HCT116 (cell line): ENCODE results near the gene TFCP2L1. TPM values are rescaled to one million over a fixed set of nuclear protein-coding genes. Genes with fewer than 3 reads are reported as not detected.

Experiments
- ATAC-seq: fragments of 200-7000 bp; cut with Tn5 transposase; 2 replicates; pipeline ENCODE4 v1.9.1; 2020; ENCODE audit warnings: mild to moderate bottlenecking, moderate library complexity
- BruUV-seq: library from RNA; stranded (reverse); fragments of 400-500 nt; replicated peaks from 2 replicates; lab custom pipeline; 2021; lab: Mats Ljungman, UMichigan
- CTCF ChIA-PET: fragments of 300-600 bp; sonication (Branson Sonifier 250); formaldehyde crosslinking; loops from one replicate; lab custom pipeline; 2021; ENCODE audit warnings: antibody characterized with exemption; lab: Charles Lee
- POLR2A ChIA-PET: fragments of 300-600, 350-600 bp; sonication (Branson Sonifier 250); formaldehyde crosslinking; loops from one replicate; lab custom pipeline; 2021; ENCODE audit warnings: antibody characterized with exemption; lab: Charles Lee
- RAD21 ChIA-PET, 2 experiments: fragments of 300-600 bp; sonication (Branson Sonifier 250); formaldehyde crosslinking; loops; one replicate each; lab custom pipeline; 2023; ENCODE audit warnings: low total read pairs in 2 of 2; ENCODE audit not compliant: uncharacterized antibody in 2 of 2, unreplicated experiment in 2 of 2, low non-redundant PET in 1 of 2; lab: Charles Lee
- DNase-seq: peaks from one replicate; pipeline ENCODE4 v3.0.0-alpha.2; 2010; ENCODE audit warnings: low read depth, low spot score
- H2AFZ ChIP-seq: fragments of 200-600 bp; shearing (Covaris generic), sonication (generic); 2 replicates; pipeline ENCODE4 v1.6.1; 2017; ENCODE audit warnings: low read depth, mixed run types, mixed read lengths, antibody characterized with exemption, low read length; ENCODE audit not compliant: poor library complexity, severe bottlenecking
- H3K27ac ChIP-seq: 2 replicates; pipeline ENCODE4 v1.5.1; 2012; ENCODE audit warnings: low read depth, low read length
- H3K27me3 ChIP-seq: fragments of 200-600 bp; sonication (generic); 2 replicates; pipeline ENCODE4 v1.6.1; 2016; ENCODE audit warnings: mixed run types, low read length, mixed read lengths; ENCODE audit not compliant: insufficient read depth
- H3K36me3 ChIP-seq, 2 experiments: fragments of 200-500 bp in 1 of 2; fragments of 200-600 bp in 1 of 2; sonication (Bioruptor generic) in 1 of 2; sonication (generic) in 1 of 2; 2 replicates each; pipeline versions ENCODE4 v1.5.1 to v1.6.1; 2014 to 2016; ENCODE audit warnings: low read length in 2 of 2, inconsistent platforms in 1 of 2, mixed read lengths in 1 of 2, mixed run types in 1 of 2; ENCODE audit not compliant: insufficient read depth in 2 of 2, control insufficient read depth in 1 of 2
- H3K4me1 ChIP-seq, 2 experiments: fragments of 200-600 bp in 1 of 2; sonication (generic) in 1 of 2; 2 replicates each; pipeline versions ENCODE4 v1.5.1 to v1.6.1; 2012 to 2017; ENCODE audit warnings: low read length in 2 of 2, inconsistent platforms in 1 of 2, mild to moderate bottlenecking in 1 of 2, mixed read lengths in 1 of 2, mixed run types in 1 of 2, moderate library complexity in 1 of 2; ENCODE audit not compliant: insufficient read depth in 2 of 2, control insufficient read depth in 1 of 2
- H3K4me2 ChIP-seq: fragments of 200-600 bp; sonication (generic); 2 replicates; pipeline ENCODE4 v1.6.1; 2017; ENCODE audit warnings: mixed run types, low read length, mixed read lengths
- H3K4me3 ChIP-seq, 2 experiments: fragments of 200-600 bp in 1 of 2; sonication (generic) in 1 of 2; replicated peaks in 1 of 2; 2 replicates each; pipeline ENCODE4 v1.5.1; 2011 to 2016; ENCODE audit warnings: low read length in 2 of 2, control low read depth in 1 of 2, low read depth in 1 of 2, mild to moderate bottlenecking in 1 of 2, mixed read lengths in 1 of 2, mixed run types in 1 of 2
- H3K79me2 ChIP-seq: fragments of 200-600 bp; sonication (generic); 2 replicates; pipeline ENCODE4 v1.6.1; 2017; ENCODE audit warnings: mild to moderate bottlenecking, mixed run types, low read length, moderate library complexity, mixed read lengths; ENCODE audit not compliant: insufficient read depth
- H3K9ac ChIP-seq: fragments of 200-600 bp; sonication (generic); 2 replicates; pipeline ENCODE4 v1.6.1; 2016; ENCODE audit warnings: low read length, mixed read lengths
- H3K9me2 ChIP-seq: fragments of 200-600 bp; sonication (generic), shearing (Covaris generic); 2 replicates; pipeline ENCODE4 v1.6.1; 2017; ENCODE audit warnings: mixed run types, mild to moderate bottlenecking, moderate library complexity; ENCODE audit not compliant: insufficient read depth
- H3K9me3 ChIP-seq, 2 experiments: fragments of 200-500 bp in 1 of 2; fragments of 200-600 bp in 1 of 2; sonication (Bioruptor generic) in 1 of 2; sonication (generic) in 1 of 2; 2 replicates each; pipeline ENCODE4 v1.6.1; 2014 to 2017; ENCODE audit warnings: low read length in 2 of 2, mixed read lengths in 2 of 2, inconsistent platforms in 1 of 2, low read depth in 1 of 2, mild to moderate bottlenecking in 1 of 2, mixed run types in 1 of 2, moderate library complexity in 1 of 2; ENCODE audit not compliant: control insufficient read depth in 1 of 2, insufficient read depth in 1 of 2
- H4K20me1 ChIP-seq: fragments of 200-600 bp; sonication (generic), shearing (Covaris generic); 2 replicates; pipeline ENCODE4 v1.6.1; 2017; ENCODE audit warnings: mixed run types, mild to moderate bottlenecking, moderate library complexity; ENCODE audit not compliant: insufficient read depth
- CBX3 ChIP-seq: IDR thresholded peaks from 2 replicates; pipeline ENCODE4 v1.6.1; 2012; ENCODE audit warnings: low read depth
- CEBPB ChIP-seq: IDR thresholded peaks from 2 replicates; pipeline ENCODE4 v1.6.1; 2012; ENCODE audit warnings: low read depth
- EZH2 ChIP-seq: fragments of 200-600 bp; sonication (generic); IDR thresholded peaks from 2 replicates; pipeline ENCODE4 v1.6.1; 2017; ENCODE audit warnings: antibody characterized with exemption, mixed run types
- JUND ChIP-seq: IDR thresholded peaks from 2 replicates; pipeline ENCODE4 v1.6.1; 2012
- POLR2AphosphoS5 ChIP-seq: IDR thresholded peaks from 2 replicates; pipeline ENCODE4 v1.6.1; 2011; ENCODE audit warnings: mild to moderate bottlenecking, low read depth, low read length, moderate library complexity
- RAD21 ChIP-seq: IDR thresholded peaks from 2 replicates; pipeline ENCODE4 v1.6.1; 2012; ENCODE audit warnings: low read depth, mild to moderate bottlenecking
- TCF7L2 ChIP-seq: IDR thresholded peaks from 2 replicates; pipeline ENCODE4 v1.7.0; 2011; ENCODE audit warnings: borderline replicate concordance, inconsistent platforms; ENCODE audit not compliant: insufficient read depth, insufficient read length; ENCODE audit errors: extremely low read depth
- YY1 ChIP-seq: IDR thresholded peaks from 2 replicates; pipeline ENCODE4 v1.6.1; 2011; ENCODE audit warnings: low read length, low read depth, moderate library complexity, mild to moderate bottlenecking; ENCODE audit not compliant: insufficient replicate concordance; ENCODE audit errors: extremely low read depth
- ZNF274 ChIP-seq: fragments of 200-500 bp; sonication (Bioruptor generic); IDR thresholded peaks from 2 replicates; pipeline ENCODE4 v1.6.1; 2014; ENCODE audit warnings: mild to moderate bottlenecking, low read depth, low read length, inconsistent platforms
- intact Hi-C: fragments of 100-400 bp; cut with micrococcal nuclease; formaldehyde crosslinking; loops from 2 replicates; pipeline ENCODE4 v1.10.0; 2022
- total RNA-seq: library from RNA; stranded (reverse); gene quantifications from one replicate; pipeline ENCODE4 v1.2.1, GENCODE V29; 2021; ENCODE audit not compliant: unreplicated experiment
- TF ChIP-seq, protein P1 (sequence below): IDR thresholded peaks from 2 replicates; pipeline ENCODE4 v1.6.1; 2012; ENCODE audit warnings: low read depth
- TF ChIP-seq, protein P2 (sequence below), 3 experiments: fragments of 200-600 bp in 1 of 3; sonication (generic) in 1 of 3; IDR thresholded peaks in 2 of 3; conservative IDR thresholded peaks in 1 of 3; 2 replicates each; pipeline ENCODE4 v1.5.1; 2012 to 2017; ENCODE audit warnings: low read depth in 2 of 3, low read length in 2 of 3, antibody characterized with exemption in 1 of 3, borderline replicate concordance in 1 of 3, control low read depth in 1 of 3, mild to moderate bottlenecking in 1 of 3, mixed read lengths in 1 of 3, mixed run types in 1 of 3, moderate library complexity in 1 of 3; ENCODE audit not compliant: insufficient read depth in 1 of 3

The TFCP2L1 gene
- total RNA-seq, 1 experiment from 2014 or later: 8.4 TPM

- TF ChIP-seq, protein P1, sequence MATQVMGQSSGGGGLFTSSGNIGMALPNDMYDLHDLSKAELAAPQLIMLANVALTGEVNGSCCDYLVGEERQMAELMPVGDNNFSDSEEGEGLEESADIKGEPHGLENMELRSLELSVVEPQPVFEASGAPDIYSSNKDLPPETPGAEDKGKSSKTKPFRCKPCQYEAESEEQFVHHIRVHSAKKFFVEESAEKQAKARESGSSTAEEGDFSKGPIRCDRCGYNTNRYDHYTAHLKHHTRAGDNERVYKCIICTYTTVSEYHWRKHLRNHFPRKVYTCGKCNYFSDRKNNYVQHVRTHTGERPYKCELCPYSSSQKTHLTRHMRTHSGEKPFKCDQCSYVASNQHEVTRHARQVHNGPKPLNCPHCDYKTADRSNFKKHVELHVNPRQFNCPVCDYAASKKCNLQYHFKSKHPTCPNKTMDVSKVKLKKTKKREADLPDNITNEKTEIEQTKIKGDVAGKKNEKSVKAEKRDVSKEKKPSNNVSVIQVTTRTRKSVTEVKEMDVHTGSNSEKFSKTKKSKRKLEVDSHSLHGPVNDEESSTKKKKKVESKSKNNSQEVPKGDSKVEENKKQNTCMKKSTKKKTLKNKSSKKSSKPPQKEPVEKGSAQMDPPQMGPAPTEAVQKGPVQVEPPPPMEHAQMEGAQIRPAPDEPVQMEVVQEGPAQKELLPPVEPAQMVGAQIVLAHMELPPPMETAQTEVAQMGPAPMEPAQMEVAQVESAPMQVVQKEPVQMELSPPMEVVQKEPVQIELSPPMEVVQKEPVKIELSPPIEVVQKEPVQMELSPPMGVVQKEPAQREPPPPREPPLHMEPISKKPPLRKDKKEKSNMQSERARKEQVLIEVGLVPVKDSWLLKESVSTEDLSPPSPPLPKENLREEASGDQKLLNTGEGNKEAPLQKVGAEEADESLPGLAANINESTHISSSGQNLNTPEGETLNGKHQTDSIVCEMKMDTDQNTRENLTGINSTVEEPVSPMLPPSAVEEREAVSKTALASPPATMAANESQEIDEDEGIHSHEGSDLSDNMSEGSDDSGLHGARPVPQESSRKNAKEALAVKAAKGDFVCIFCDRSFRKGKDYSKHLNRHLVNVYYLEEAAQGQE: no peak
These were observed 19.9 kb upstream of the TFCP2L1 start (continued) for GRCh38 chr2:121304941-121305340.

- H4K20me1 ChIP-seq: no peaks in the 10 kb centered on the region
- intact Hi-C loops: no loop called here
- H3K79me2 ChIP-seq: no peaks in the 10 kb centered on the region
- no peaks in the 10 kb centered on the region for H3K4me1 ChIP-seq
- DNase-seq (no peak), ATAC-seq (no peak)
- no peak overlapping the region for H3K9ac ChIP-seq
- no peaks in the 10 kb centered on the region for H3K9me3 ChIP-seq
- no TSS peak for BruUV-seq
- H3K9me2 ChIP-seq: no peaks in the 10 kb centered on the region
- no peaks in the 10 kb centered on the region for H3K27me3 ChIP-seq
- RAD21 ChIA-PET: no interaction called here
- POLR2A ChIA-PET: no interaction called here
- CTCF ChIA-PET: no interaction called here
- H3K36me3 ChIP-seq: no peaks in the 10 kb centered on the region
- H3K4me2 ChIP-seq: no peak overlapping the region
- H3K4me3 ChIP-seq: no peak overlapping the region
- no peak overlapping the region for H2AFZ ChIP-seq
- no peak overlapping the region for H3K27ac ChIP-seq
- TF ChIP-seq CEBPB (no peak), EZH2 (no peak), ZNF274 (no peak), POLR2AphosphoS5 (no peak), JUND (no peak), CBX3 (no peak), TCF7L2 (no peak), YY1 (no peak), RAD21 (no peak)
- TF ChIP-seq, protein P1: no peak
- TF ChIP-seq, protein P2, sequence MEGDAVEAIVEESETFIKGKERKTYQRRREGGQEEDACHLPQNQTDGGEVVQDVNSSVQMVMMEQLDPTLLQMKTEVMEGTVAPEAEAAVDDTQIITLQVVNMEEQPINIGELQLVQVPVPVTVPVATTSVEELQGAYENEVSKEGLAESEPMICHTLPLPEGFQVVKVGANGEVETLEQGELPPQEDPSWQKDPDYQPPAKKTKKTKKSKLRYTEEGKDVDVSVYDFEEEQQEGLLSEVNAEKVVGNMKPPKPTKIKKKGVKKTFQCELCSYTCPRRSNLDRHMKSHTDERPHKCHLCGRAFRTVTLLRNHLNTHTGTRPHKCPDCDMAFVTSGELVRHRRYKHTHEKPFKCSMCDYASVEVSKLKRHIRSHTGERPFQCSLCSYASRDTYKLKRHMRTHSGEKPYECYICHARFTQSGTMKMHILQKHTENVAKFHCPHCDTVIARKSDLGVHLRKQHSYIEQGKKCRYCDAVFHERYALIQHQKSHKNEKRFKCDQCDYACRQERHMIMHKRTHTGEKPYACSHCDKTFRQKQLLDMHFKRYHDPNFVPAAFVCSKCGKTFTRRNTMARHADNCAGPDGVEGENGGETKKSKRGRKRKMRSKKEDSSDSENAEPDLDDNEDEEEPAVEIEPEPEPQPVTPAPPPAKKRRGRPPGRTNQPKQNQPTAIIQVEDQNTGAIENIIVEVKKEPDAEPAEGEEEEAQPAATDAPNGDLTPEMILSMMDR (IDR thresholded peaks at IDR 0.05 in 2 of 3, conservative IDR thresholded peaks at IDR 0.05 in 1 of 3; ENCODE audit: borderline replicate concordance in 1 of 3, insufficient read depth in 1 of 3, low read depth in 2 of 3, low read length in 2 of 3): no peak
These were observed 18.7 kb upstream of the TFCP2L1 start for GRCh38 chr2:121303531-121304263.
